ENCODE results near the gene CNPY1. TPM values are rescaled to one million over a fixed set of nuclear protein-coding genes. Genes with fewer than 3 reads are reported as not detected.
"Not testable (repeated sequence)": the region's sequence is repeated elsewhere in the genome, so short reads cannot be mapped to it uniquely, and the experiment has no call there.

CNPY1 gene
- total RNA-seq: not detected

GRCh38 chr7:155546449-155546848 lies at the start of gene CNPY1:
CNPY1 (minus strand) TSS chr7:155546559; CDS start chr7:155545929, 630 bp downstream.
- CTCF ChIA-PET: not testable (repeated sequence)

GRCh38 chr7:155594961-155595366 lies 48.6 kb upstream of the CNPY1 start:
- no peaks in the 10 kb centered on the region for H3K9me3 Mint-ChIP-seq (ENCODE audit: low read depth)
- no peaks in the 10 kb centered on the region for H3K36me3 Mint-ChIP-seq (ENCODE audit: low read depth)
- no peak overlapping the region for H3K4me3 Mint-ChIP-seq
- POLR2A ChIA-PET: no interaction called here
- H3K27me3 Mint-ChIP-seq: peaks cover 18% of the 10 kb centered on the region
- peaks cover 9% of the 10 kb centered on the region for H3K4me1 Mint-ChIP-seq
- H3K27ac Mint-ChIP-seq: no peak overlapping the region
- CTCF ChIA-PET: interaction anchor here (0.6 to 1.8 kb wide), 4 partner anchors 9 to 172 kb away, joined by 3 to 7 read pairs (median 4); no protein-coding TSS in a partner anchor
- intact Hi-C loops (cut with DNase I, micrococcal nuclease): no loop called here
- ATAC-seq (no peak), DNase-seq (no peak)

More at GRCh38 chr7:155546449-155546848, at the start of gene CNPY1:
- H3K9me3 Mint-ChIP-seq (ENCODE audit: low read depth); POLR2A ChIA-PET; H3K4me1 Mint-ChIP-seq; H3K4me3 Mint-ChIP-seq; intact Hi-C loops (cut with DNase I, micrococcal nuclease); DNase-seq; ATAC-seq; H3K27ac Mint-ChIP-seq; H3K36me3 Mint-ChIP-seq (ENCODE audit: low read depth); H3K27me3 Mint-ChIP-seq: not testable (repeated sequence)

GRCh38 chr7:155594163-155594732 lies 47.9 kb upstream of the CNPY1 start:
- no peak overlapping the region for H3K27ac Mint-ChIP-seq
- DNase-seq (no peak), ATAC-seq (no peak)
- H3K4me1 Mint-ChIP-seq: peaks cover 9% of the 10 kb centered on the region
- ChIA-PET CTCF (interaction anchor here (0.9 to 1.8 kb wide), 3 partner anchors 8 to 173 kb away, joined by 3 to 7 read pairs (median 4); no protein-coding TSS in a partner anchor), POLR2A (no interaction called here)
- H3K27me3 Mint-ChIP-seq: peaks cover 16% of the 10 kb centered on the region
- no peaks in the 10 kb centered on the region for H3K9me3 Mint-ChIP-seq (ENCODE audit: low read depth)
- H3K36me3 Mint-ChIP-seq (ENCODE audit: low read depth): no peaks in the 10 kb centered on the region
- H3K4me3 Mint-ChIP-seq: no peak overlapping the region
- intact Hi-C loops (cut with DNase I, micrococcal nuclease): no loop called here

GRCh38 chr7:155593461-155594162 lies 47.3 kb upstream of the CNPY1 start:
- no peak for ATAC-seq
- Mint-ChIP-seq H3K9me3 (ENCODE audit: low read depth) (no peaks in the 10 kb centered on the region), H3K4me1 (peaks cover 8% of the 10 kb centered on the region), H3K4me3 (no peak overlapping the region), H3K27me3 (peaks cover 13% of the 10 kb centered on the region), H3K27ac (no peak overlapping the region), H3K36me3 (ENCODE audit: low read depth) (no peaks in the 10 kb centered on the region)
- ChIA-PET CTCF (interaction anchor here (1.8 kb wide), 1 partner anchor 174 kb away, joined by 7 read pairs; no protein-coding TSS in a partner anchor), POLR2A (no interaction called here)
- intact Hi-C loops (cut with DNase I, micrococcal nuclease): no loop called here
- DNase-seq: no peak

GRCh38 chr7:155591055-155591775 lies 44.9 kb upstream of the CNPY1 start:
- ATAC-seq: no peak

GRCh38 chr7:155590215-155591018 lies 44.1 kb upstream of the CNPY1 start:
- H3K36me3 Mint-ChIP-seq (ENCODE audit: low read depth): no peaks in the 10 kb centered on the region
- no peaks in the 10 kb centered on the region for H3K9me3 Mint-ChIP-seq (ENCODE audit: low read depth)
- no peak overlapping the region for H3K27ac Mint-ChIP-seq
- H3K4me3 Mint-ChIP-seq: no peak overlapping the region
- intact Hi-C loops (cut with DNase I, micrococcal nuclease): no loop called here
- no peaks in the 10 kb centered on the region for H3K4me1 Mint-ChIP-seq
- ATAC-seq: peak; percentile 26
- no peak for DNase-seq
- CTCF ChIA-PET: interaction anchor here (0.6 kb wide), 1 partner anchor 180 kb away, joined by 4 read pairs; no protein-coding TSS in a partner anchor
- H3K27me3 Mint-ChIP-seq: peaks cover 28% of the 10 kb centered on the region
- POLR2A ChIA-PET: no interaction called here

More at GRCh38 chr7:155591055-155591775, 44.9 kb upstream of the CNPY1 start:
- H3K27me3 Mint-ChIP-seq: peaks cover 21% of the 10 kb centered on the region
- no peaks in the 10 kb centered on the region for H3K36me3 Mint-ChIP-seq (ENCODE audit: low read depth)
- H3K4me3 Mint-ChIP-seq: no peak overlapping the region
- H3K9me3 Mint-ChIP-seq (ENCODE audit: low read depth): no peaks in the 10 kb centered on the region
- no peak overlapping the region for H3K27ac Mint-ChIP-seq
- no peak for DNase-seq
- intact Hi-C loops (cut with DNase I, micrococcal nuclease): no loop called here
- CTCF ChIA-PET: interaction anchor here (0.6 kb wide), 1 partner anchor 179 kb away, joined by 4 read pairs; no protein-coding TSS in a partner anchor
- H3K4me1 Mint-ChIP-seq: no peaks in the 10 kb centered on the region
- POLR2A ChIA-PET: no interaction called here

GRCh38 chr7:155589001-155589980 lies 42.9 kb upstream of the CNPY1 start:
- H3K4me1 Mint-ChIP-seq: no peaks in the 10 kb centered on the region
- POLR2A ChIA-PET: no interaction called here
- H3K27ac Mint-ChIP-seq: no peak overlapping the region
- H3K4me3 Mint-ChIP-seq: no peak overlapping the region
- peaks cover 32% of the 10 kb centered on the region for H3K27me3 Mint-ChIP-seq
- H3K36me3 Mint-ChIP-seq (ENCODE audit: low read depth): no peaks in the 10 kb centered on the region
- CTCF ChIA-PET: no interaction called here
- no peaks in the 10 kb centered on the region for H3K9me3 Mint-ChIP-seq (ENCODE audit: low read depth)
- ATAC-seq (no peak), DNase-seq (no peak)
- intact Hi-C loops (cut with DNase I, micrococcal nuclease): no loop called here

- no peaks in the 10 kb centered on the region for H3K36me3 Mint-ChIP-seq (ENCODE audit: low read depth)
- DNase-seq: no peak
- H3K4me1 Mint-ChIP-seq: no peaks in the 10 kb centered on the region
- ChIA-PET POLR2A (no interaction called here), CTCF (no interaction called here)
- H3K4me3 Mint-ChIP-seq: no peak overlapping the region
- H3K27ac Mint-ChIP-seq: no peak overlapping the region
- ATAC-seq: no peak
- intact Hi-C loops (cut with DNase I, micrococcal nuclease): no loop called here
- peaks cover 31% of the 10 kb centered on the region for H3K27me3 Mint-ChIP-seq
- no peaks in the 10 kb centered on the region for H3K9me3 Mint-ChIP-seq (ENCODE audit: low read depth)
Measured at GRCh38 chr7:155588468-155588998, 42.2 kb upstream of the CNPY1 start.

GRCh38 chr7:155587486-155587885 lies 41.1 kb upstream of the CNPY1 start:
- Mint-ChIP-seq H3K4me3 (no peak overlapping the region), H3K9me3 (ENCODE audit: low read depth) (no peaks in the 10 kb centered on the region), H3K36me3 (ENCODE audit: low read depth) (no peaks in the 10 kb centered on the region), H3K27me3 (peaks cover 29% of the 10 kb centered on the region), H3K27ac (no peak overlapping the region), H3K4me1 (no peaks in the 10 kb centered on the region)
- ChIA-PET POLR2A (no interaction called here), CTCF (interaction anchor here (0.5 to 1.0 kb wide), 2 partner anchors 11 to 828 kb away, joined by 3 to 4 read pairs; no protein-coding TSS in a partner anchor)
- intact Hi-C loops (cut with DNase I, micrococcal nuclease): no loop called here
- no peak for ATAC-seq
- no peak for DNase-seq

- Mint-ChIP-seq H3K36me3 (ENCODE audit: low read depth) (no peaks in the 10 kb centered on the region), H3K4me3 (no peak overlapping the region), H3K4me1 (no peaks in the 10 kb centered on the region), H3K27ac (no peak overlapping the region), H3K9me3 (ENCODE audit: low read depth) (no peaks in the 10 kb centered on the region), H3K27me3 (peaks cover 29% of the 10 kb centered on the region)
- no peak for DNase-seq
- ChIA-PET POLR2A (no interaction called here), CTCF (interaction anchor here (0.5 to 1.5 kb wide), 4 partner anchors 8 to 827 kb away, joined by 3 to 7 read pairs (median 4); no protein-coding TSS in a partner anchor)
- no peak for ATAC-seq
- intact Hi-C loops (cut with DNase I, micrococcal nuclease): no loop called here
Measured at GRCh38 chr7:155586843-155587440, 40.6 kb upstream of the CNPY1 start.
